ENCODE measurements around the gene HIP1R.

DNA sequence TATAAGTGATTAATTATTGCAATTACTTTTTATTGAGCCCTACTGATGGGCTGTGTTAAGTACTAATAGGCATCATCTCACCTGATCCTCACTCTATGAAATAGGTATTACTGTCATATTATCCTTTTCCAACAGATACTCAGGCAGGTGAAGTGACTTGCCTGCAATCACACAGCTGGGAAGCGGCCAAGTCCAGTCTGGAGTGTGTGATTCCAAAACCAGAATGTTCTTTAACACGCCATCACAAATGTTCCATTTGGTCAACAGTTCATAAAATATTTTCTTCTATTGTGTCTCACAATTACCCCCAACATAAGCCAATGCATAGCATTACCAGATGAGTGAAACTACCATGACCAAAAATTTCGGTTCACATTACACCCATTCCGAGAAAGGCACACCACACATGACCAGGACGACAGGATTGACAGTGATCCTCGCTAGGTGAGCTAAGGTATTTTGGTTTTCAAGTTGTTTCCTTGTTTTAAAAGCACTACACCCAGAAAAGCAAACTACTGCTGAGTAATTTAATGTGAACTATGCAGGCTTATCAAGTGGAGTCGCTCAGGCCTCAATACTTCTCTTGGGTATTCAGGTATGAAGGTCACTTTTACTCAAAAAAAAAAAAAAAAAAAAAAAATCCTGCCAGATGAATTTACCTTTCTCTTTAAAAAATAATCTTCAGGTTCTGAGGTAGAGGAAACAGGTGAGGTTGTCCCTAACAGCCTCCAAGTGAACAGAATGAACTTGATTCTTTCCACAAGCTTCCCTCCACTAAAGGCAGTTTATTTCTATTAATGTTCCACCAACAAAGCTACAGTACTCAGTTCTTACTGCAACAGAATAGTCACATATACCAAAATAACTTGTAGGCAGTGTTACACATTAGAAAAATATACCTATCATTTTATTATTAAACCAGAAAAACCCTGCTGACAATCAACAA is 58.2 kb downstream of the HIP1R start:
- TF ChIP-seq ZNF558 (tag by site-specific recombination; IDR thresholded peaks at IDR 0.05) (no peak), CTCF (tag by site-specific recombination; IDR thresholded peaks at IDR 0.05) (no peak), ZNF707 (tag by site-specific recombination; IDR thresholded peaks at IDR 0.05) (no peak), ZNF311 (tag by site-specific recombination; IDR thresholded peaks at IDR 0.05; ENCODE audit: borderline replicate concordance) (no peak), ZNF433 (tag by site-specific recombination; IDR thresholded peaks at IDR 0.05; ENCODE audit: low read depth) (no peak), ZNF843 (tag by site-specific recombination; IDR thresholded peaks at IDR 0.05) (no peak), MYNN (tag by site-specific recombination; IDR thresholded peaks at IDR 0.05; ENCODE audit: borderline replicate concordance) (no peak), ZNF133 (tag by site-specific recombination; IDR thresholded peaks at IDR 0.05) (no peak), ZNF121 (tag by site-specific recombination; IDR thresholded peaks at IDR 0.05) (no peak), PATZ1 (tag by site-specific recombination; IDR thresholded peaks at IDR 0.05) (no peak)

Data from HEK293 (cell line).